ENCODE measurements around the gene LASP1. TPM values are rescaled to one million over a fixed set of nuclear protein-coding genes. Genes with fewer than 3 reads are reported as not detected.
A peak's percentile ranks its signal among the peaks of the same experiment; 100 is the strongest.

LASP1 gene
- total and polyA plus RNA-seq, 2 experiments from 2014 or later = 48.7 to 173 TPM

DNA sequence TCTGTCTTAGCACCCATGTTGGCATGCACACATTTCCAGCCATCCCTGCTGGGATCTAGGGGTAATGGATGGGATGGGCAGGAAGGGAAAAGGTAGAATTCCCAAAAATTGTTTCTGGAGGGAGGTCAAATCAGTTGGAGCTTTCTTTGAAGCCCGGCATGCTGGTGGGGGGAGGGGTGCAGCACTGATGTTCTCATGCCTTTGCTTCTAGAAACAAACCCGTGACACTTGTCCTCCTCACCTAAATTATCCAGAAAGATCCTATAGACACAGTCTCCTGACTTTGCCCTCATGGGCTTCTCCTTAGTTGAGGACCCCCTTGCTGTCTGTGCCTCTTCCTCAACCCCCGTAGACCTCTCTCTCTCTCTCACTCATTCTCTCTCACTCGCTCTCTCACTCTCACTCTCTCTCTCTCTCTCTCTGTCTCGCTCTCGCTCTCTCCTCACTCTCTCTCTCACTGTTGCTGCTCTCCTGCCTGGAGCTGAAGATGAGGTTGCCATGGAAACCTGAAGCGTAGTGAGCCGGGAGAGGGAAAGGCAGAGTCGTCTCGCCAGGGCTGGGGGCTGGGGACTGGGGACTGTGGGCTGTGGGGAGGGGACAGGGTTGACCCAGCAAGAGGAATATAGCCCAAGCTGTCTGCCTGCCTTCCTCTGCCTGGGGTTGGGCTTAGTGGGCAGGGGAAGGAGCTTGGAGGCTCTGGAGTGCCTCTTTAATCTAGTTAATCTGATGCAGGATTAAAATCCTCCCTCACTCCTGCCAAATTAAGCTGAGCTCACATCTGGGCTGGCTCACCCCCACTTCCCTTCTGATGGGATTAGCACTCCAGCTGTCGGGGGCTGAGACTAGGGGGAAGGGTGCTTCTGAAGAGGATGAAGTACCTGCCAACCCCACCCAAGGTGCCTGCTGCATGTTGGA is 16.1 kb downstream of the LASP1 start:
- no peaks in the 10 kb centered on the region for H3K27me3 ChIP-seq (ENCODE audit: insufficient read depth)
- ATAC-seq = peak; percentile 43
- H3K4me3 ChIP-seq = peak overlapping the region; percentile 13; the same call in 1 of the 2 replicates
- DNase-seq (ENCODE audit: low spot score) = peak; percentile 78
- TF ChIP-seq ZNF114 (CRISPR knock-in tag; IDR thresholded peaks at IDR 0.05) = no peak
- TF ChIP-seq POLR2AphosphoS5 (IDR thresholded peaks at IDR 0.05; ENCODE audit: low read depth) = no peak
- no peak for TF ChIP-seq JUNB (IDR thresholded peaks at IDR 0.05; ENCODE audit: unreplicated experiment)
- TF ChIP-seq CREB1 (CRISPR knock-in tag; IDR thresholded peaks at IDR 0.05; ENCODE audit: low read depth) = no peak
- TF ChIP-seq, protein P1, sequence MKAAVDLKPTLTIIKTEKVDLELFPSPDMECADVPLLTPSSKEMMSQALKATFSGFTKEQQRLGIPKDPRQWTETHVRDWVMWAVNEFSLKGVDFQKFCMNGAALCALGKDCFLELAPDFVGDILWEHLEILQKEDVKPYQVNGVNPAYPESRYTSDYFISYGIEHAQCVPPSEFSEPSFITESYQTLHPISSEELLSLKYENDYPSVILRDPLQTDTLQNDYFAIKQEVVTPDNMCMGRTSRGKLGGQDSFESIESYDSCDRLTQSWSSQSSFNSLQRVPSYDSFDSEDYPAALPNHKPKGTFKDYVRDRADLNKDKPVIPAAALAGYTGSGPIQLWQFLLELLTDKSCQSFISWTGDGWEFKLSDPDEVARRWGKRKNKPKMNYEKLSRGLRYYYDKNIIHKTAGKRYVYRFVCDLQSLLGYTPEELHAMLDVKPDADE (IDR thresholded peaks at IDR 0.05) = no peak
- TF ChIP-seq EZH2phosphoT487 (IDR thresholded peaks at IDR 0.05; ENCODE audit: unreplicated experiment) = no peak
- no peak for TF ChIP-seq EZH2 (IDR thresholded peaks at IDR 0.05; ENCODE audit: low read depth, unreplicated experiment)
- no peak for TF ChIP-seq STAT1 (IDR thresholded peaks at IDR 0.05; ENCODE audit: unreplicated experiment)
- TF ChIP-seq, protein P2, sequence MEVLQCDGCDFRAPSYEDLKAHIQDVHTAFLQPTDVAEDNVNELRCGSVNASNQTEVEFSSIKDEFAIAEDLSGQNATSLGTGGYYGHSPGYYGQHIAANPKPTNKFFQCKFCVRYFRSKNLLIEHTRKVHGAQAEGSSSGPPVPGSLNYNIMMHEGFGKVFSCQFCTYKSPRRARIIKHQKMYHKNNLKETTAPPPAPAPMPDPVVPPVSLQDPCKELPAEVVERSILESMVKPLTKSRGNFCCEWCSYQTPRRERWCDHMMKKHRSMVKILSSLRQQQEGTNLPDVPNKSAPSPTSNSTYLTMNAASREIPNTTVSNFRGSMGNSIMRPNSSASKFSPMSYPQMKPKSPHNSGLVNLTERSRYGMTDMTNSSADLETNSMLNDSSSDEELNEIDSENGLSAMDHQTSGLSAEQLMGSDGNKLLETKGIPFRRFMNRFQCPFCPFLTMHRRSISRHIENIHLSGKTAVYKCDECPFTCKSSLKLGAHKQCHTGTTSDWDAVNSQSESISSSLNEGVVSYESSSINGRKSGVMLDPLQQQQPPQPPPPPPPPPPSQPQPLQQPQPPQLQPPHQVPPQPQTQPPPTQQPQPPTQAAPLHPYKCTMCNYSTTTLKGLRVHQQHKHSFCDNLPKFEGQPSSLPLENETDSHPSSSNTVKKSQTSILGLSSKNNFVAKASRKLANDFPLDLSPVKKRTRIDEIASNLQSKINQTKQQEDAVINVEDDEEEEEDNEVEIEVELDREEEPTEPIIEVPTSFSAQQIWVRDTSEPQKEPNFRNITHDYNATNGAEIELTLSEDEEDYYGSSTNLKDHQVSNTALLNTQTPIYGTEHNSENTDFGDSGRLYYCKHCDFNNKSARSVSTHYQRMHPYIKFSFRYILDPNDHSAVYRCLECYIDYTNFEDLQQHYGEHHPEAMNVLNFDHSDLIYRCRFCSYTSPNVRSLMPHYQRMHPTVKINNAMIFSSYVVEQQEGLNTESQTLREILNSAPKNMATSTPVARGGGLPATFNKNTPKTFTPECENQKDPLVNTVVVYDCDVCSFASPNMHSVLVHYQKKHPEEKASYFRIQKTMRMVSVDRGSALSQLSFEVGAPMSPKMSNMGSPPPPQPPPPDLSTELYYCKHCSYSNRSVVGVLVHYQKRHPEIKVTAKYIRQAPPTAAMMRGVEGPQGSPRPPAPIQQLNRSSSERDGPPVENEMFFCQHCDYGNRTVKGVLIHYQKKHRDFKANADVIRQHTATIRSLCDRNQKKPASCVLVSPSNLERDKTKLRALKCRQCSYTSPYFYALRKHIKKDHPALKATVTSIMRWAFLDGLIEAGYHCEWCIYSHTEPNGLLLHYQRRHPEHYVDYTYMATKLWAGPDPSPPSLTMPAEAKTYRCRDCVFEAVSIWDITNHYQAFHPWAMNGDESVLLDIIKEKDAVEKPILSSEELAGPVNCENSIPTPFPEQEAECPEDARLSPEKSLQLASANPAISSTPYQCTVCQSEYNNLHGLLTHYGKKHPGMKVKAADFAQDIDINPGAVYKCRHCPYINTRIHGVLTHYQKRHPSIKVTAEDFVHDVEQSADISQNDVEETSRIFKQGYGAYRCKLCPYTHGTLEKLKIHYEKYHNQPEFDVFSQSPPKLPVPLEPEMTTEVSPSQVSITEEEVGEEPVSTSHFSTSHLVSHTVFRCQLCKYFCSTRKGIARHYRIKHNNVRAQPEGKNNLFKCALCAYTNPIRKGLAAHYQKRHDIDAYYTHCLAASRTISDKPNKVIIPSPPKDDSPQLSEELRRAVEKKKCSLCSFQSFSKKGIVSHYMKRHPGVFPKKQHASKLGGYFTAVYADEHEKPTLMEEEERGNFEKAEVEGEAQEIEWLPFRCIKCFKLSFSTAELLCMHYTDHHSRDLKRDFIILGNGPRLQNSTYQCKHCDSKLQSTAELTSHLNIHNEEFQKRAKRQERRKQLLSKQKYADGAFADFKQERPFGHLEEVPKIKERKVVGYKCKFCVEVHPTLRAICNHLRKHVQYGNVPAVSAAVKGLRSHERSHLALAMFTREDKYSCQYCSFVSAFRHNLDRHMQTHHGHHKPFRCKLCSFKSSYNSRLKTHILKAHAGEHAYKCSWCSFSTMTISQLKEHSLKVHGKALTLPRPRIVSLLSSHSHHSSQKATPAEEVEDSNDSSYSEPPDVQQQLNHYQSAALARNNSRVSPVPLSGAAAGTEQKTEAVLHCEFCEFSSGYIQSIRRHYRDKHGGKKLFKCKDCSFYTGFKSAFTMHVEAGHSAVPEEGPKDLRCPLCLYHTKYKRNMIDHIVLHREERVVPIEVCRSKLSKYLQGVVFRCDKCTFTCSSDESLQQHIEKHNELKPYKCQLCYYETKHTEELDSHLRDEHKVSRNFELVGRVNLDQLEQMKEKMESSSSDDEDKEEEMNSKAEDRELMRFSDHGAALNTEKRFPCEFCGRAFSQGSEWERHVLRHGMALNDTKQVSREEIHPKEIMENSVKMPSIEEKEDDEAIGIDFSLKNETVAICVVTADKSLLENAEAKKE (CRISPR knock-in tag; IDR thresholded peaks at IDR 0.05) = no peak
- TF ChIP-seq, protein P3, sequence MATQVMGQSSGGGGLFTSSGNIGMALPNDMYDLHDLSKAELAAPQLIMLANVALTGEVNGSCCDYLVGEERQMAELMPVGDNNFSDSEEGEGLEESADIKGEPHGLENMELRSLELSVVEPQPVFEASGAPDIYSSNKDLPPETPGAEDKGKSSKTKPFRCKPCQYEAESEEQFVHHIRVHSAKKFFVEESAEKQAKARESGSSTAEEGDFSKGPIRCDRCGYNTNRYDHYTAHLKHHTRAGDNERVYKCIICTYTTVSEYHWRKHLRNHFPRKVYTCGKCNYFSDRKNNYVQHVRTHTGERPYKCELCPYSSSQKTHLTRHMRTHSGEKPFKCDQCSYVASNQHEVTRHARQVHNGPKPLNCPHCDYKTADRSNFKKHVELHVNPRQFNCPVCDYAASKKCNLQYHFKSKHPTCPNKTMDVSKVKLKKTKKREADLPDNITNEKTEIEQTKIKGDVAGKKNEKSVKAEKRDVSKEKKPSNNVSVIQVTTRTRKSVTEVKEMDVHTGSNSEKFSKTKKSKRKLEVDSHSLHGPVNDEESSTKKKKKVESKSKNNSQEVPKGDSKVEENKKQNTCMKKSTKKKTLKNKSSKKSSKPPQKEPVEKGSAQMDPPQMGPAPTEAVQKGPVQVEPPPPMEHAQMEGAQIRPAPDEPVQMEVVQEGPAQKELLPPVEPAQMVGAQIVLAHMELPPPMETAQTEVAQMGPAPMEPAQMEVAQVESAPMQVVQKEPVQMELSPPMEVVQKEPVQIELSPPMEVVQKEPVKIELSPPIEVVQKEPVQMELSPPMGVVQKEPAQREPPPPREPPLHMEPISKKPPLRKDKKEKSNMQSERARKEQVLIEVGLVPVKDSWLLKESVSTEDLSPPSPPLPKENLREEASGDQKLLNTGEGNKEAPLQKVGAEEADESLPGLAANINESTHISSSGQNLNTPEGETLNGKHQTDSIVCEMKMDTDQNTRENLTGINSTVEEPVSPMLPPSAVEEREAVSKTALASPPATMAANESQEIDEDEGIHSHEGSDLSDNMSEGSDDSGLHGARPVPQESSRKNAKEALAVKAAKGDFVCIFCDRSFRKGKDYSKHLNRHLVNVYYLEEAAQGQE (IDR thresholded peaks at IDR 0.05; ENCODE audit: unreplicated experiment) = no peak
- TF ChIP-seq ZNF331 (CRISPR knock-in tag; IDR thresholded peaks at IDR 0.05; ENCODE audit: low read depth) = no peak
- TF ChIP-seq NANOG (IDR thresholded peaks at IDR 0.05; ENCODE audit: borderline replicate concordance) = no peak
- TF ChIP-seq, protein P4, sequence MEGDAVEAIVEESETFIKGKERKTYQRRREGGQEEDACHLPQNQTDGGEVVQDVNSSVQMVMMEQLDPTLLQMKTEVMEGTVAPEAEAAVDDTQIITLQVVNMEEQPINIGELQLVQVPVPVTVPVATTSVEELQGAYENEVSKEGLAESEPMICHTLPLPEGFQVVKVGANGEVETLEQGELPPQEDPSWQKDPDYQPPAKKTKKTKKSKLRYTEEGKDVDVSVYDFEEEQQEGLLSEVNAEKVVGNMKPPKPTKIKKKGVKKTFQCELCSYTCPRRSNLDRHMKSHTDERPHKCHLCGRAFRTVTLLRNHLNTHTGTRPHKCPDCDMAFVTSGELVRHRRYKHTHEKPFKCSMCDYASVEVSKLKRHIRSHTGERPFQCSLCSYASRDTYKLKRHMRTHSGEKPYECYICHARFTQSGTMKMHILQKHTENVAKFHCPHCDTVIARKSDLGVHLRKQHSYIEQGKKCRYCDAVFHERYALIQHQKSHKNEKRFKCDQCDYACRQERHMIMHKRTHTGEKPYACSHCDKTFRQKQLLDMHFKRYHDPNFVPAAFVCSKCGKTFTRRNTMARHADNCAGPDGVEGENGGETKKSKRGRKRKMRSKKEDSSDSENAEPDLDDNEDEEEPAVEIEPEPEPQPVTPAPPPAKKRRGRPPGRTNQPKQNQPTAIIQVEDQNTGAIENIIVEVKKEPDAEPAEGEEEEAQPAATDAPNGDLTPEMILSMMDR (conservative IDR thresholded peaks at IDR 0.05; ENCODE audit: low read depth in 2 of 2) = no peak
- peak overlapping the region; percentile 73 for H3K4me2 ChIP-seq
- H3F3A ChIP-seq (replicated peaks; ENCODE audit: low read depth) = 0 out of 2 replicates have a peak, but pooled peaks cover 3% of the 10 kb centered on the region
- peak overlapping the region; percentile 6 for H3K27ac Mint-ChIP-seq
- H3K9me2 ChIP-seq (ENCODE audit: insufficient read depth) = no peaks in the 10 kb centered on the region
- peaks cover 39% of the 10 kb centered on the region for H3K36me3 Mint-ChIP-seq (ENCODE audit: low read depth)
- peaks cover 62% of the 10 kb centered on the region for H3K4me1 Mint-ChIP-seq
- H3K4me1 ChIP-seq (ENCODE audit: insufficient read depth) = peaks cover 56% of the 10 kb centered on the region
- H3K27ac ChIP-seq (ENCODE audit: low read depth) = 0 out of 2 replicates have a peak overlapping the region, but pooled peaks have one; percentile 72
- H2AFZ ChIP-seq = no peak overlapping the region
- peaks cover 84% of the 10 kb centered on the region for H3K79me2 ChIP-seq (replicated peaks; ENCODE audit: insufficient read depth)
- H3K27me3 Mint-ChIP-seq (ENCODE audit: insufficient read depth, low read depth, poor library complexity) = peaks cover 18% of the 10 kb centered on the region
- H3K36me3 ChIP-seq (ENCODE audit: insufficient read depth) = no peaks in the 10 kb centered on the region; the same call in 1 of the 2 replicates
- H4K20me1 ChIP-seq (replicated peaks; ENCODE audit: insufficient read depth) = peaks cover 14% of the 10 kb centered on the region; the same call in 1 of the 2 replicates
- H3K9me3 Mint-ChIP-seq = no peaks in the 10 kb centered on the region
- peak overlapping the region; percentile 12 for H3K4me3 Mint-ChIP-seq

Measured in GM23338 (cell line).